Measurements from ENCODE around the gene EOMES. TPM values are rescaled to one million over a fixed set of nuclear protein-coding genes. Genes with fewer than 3 reads are reported as not detected.

The EOMES gene
- total RNA-seq, 4 donors from 2014 or later = 0.17 TPM; not detected in 3

DNA sequence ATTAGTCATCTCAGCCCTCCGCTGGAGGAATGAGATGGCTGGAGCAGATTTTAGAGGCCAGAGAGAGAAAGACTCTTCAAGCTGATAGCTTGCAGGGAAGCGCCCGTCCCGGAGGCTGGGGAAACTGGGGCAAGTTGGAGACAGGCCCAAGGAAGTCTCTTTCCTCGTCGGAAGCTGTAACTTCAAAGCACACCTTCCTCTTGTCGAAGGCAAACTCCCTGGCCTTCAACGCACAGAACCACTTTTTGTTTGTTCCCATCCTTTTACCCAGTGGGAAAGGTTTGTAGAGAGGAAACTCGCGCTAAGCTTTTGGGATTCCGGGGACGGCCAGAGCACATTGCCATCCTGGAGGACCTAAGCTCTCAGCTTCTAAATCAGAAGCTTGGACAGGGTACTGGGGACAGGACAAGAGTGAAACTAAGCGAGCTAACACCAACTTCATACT is 900 bp upstream of the EOMES start:
- no peak overlapping the region for H3K27ac ChIP-seq (replicated peaks in 1 of 4)
- DNase-seq (ENCODE audit: extremely low spot score) = no peak
- 6% methylated on average over 13 of the region's 13 CpGs for WGBS
- H3K4me1 ChIP-seq = peaks cover 31 to 46% (median 38%) of the 10 kb centered on the region in 4 donors
- intact Hi-C loops (cut with DNase I) = no loop called here
- no peaks in the 10 kb centered on the region for H3K36me3 ChIP-seq
- peaks cover 0 to 98% (median 74%) of the 10 kb centered on the region in 4 donors for H3K27me3 ChIP-seq
- H3K4me3 ChIP-seq = peak overlapping the region in 3 of 4 donors; percentile 16 to 34 (median 29)
- H3K9me3 ChIP-seq = no peaks in the 10 kb centered on the region
- TF ChIP-seq, protein P1, sequence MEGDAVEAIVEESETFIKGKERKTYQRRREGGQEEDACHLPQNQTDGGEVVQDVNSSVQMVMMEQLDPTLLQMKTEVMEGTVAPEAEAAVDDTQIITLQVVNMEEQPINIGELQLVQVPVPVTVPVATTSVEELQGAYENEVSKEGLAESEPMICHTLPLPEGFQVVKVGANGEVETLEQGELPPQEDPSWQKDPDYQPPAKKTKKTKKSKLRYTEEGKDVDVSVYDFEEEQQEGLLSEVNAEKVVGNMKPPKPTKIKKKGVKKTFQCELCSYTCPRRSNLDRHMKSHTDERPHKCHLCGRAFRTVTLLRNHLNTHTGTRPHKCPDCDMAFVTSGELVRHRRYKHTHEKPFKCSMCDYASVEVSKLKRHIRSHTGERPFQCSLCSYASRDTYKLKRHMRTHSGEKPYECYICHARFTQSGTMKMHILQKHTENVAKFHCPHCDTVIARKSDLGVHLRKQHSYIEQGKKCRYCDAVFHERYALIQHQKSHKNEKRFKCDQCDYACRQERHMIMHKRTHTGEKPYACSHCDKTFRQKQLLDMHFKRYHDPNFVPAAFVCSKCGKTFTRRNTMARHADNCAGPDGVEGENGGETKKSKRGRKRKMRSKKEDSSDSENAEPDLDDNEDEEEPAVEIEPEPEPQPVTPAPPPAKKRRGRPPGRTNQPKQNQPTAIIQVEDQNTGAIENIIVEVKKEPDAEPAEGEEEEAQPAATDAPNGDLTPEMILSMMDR (IDR thresholded peaks at IDR 0.05) = no peak
- no peak for TF ChIP-seq EP300 (IDR thresholded peaks at IDR 0.05)
- TF ChIP-seq POLR2A (IDR thresholded peaks at IDR 0.05; ENCODE audit: low read depth) = no peak
- no peak for TF ChIP-seq POLR2AphosphoS5 (IDR thresholded peaks at IDR 0.05)

DNA sequence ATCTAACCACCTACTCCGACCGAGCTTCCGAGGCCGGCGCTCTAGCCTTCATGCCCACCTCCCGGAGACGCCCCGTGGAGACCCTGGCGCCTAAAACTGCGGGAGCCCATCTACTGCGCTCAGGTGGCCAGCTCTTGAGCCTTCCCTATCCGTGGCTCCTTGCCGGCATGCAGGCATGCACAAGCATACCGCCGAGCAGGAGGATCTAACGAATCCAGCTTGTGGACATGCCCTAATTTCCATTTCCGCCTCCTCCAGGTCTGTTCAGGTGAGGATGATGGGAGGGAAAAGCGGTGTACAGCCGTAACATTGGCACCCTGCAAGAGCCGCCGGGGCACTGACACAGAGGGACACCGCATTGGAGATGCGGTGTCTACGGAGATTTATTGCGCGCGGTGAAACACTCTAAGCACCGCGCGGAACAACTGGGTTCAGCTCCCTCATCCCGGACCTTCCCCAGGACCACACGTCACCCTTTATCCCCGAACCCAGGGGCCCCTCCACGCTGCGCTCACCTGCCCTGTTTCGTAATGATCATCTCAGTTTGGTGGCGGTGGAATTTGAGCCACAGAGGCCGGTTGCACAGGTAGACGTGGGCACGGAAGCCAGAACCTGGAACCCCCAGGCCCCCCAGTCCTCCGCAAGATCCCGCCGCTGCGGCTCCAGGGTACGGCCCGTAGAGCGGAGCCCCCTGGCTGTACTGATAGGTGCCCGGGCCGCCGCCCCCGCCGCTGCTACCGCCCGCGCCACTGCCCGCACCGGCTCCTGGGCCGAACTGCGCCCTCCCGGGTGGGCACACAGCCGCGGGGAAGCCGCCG is 1.0 kb downstream of the EOMES start:
- no peaks in the 10 kb centered on the region for H3K9me3 ChIP-seq
- no peaks in the 10 kb centered on the region for H3K36me3 ChIP-seq
- peaks cover 31 to 42% (median 38%) of the 10 kb centered on the region in 4 donors for H3K4me1 ChIP-seq
- intact Hi-C loops (cut with DNase I) = no loop called here
- 2% methylated on average over 24 of the region's 64 CpGs for WGBS
- H3K27me3 ChIP-seq = peaks cover 0 to 96% (median 68%) of the 10 kb centered on the region in 4 donors
- H3K4me3 ChIP-seq = peak overlapping the region; percentile 44 to 54 (median 48)
- no peak for DNase-seq (ENCODE audit: extremely low spot score)
- no peak for TF ChIP-seq EP300 (IDR thresholded peaks at IDR 0.05)
- no peak for TF ChIP-seq POLR2AphosphoS5 (IDR thresholded peaks at IDR 0.05)
- TF ChIP-seq, protein P1 (IDR thresholded peaks at IDR 0.05) = no peak
- no peak for TF ChIP-seq POLR2A (IDR thresholded peaks at IDR 0.05; ENCODE audit: low read depth)
- H3K27ac ChIP-seq (replicated peaks in 1 of 4) = no peak overlapping the region

DNA sequence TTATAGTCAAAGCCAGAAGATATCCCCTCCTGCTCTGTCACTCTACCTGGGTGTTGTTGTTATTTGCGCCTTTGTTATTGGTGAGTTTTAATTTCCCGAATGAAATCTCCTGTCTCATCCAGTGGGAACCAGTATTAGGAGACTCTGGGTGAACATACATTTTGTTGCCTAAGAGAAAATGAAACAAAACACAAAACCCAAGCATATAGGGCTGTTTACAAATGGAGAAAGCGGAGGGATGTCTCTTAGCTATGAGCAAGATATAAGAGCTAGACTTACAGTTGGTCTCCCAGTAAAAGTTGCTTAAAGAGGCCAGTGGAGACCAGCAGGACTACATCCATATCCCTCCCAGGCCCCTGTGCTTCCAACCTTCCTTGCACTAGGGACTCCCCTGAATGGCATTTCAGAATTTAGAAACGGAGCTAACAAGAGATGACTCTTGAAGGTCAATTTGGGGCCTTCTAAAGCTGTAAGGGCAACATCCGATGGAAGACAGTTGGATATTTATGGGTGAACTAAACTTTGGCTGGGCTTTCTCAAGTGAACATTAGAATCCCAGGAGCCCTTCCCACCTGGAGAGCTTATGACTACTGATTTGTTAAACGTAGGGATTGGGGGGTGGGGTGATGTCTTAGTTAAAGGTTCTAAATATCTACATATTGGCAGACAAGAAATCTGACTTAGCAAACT is 2.7 kb downstream of the EOMES start:
- H3K4me3 ChIP-seq = no peak overlapping the region
- H3K27me3 ChIP-seq = peaks cover 0 to 95% (median 65%) of the 10 kb centered on the region in 4 donors
- H3K4me1 ChIP-seq = peaks cover 41 to 50% (median 47%) of the 10 kb centered on the region in 4 donors
- no peak overlapping the region for H3K27ac ChIP-seq (replicated peaks in 1 of 4)
- H3K36me3 ChIP-seq = no peaks in the 10 kb centered on the region
- DNase-seq (ENCODE audit: extremely low spot score) = no peak
- no peak for TF ChIP-seq POLR2AphosphoS5 (IDR thresholded peaks at IDR 0.05)
- TF ChIP-seq, protein P1 (IDR thresholded peaks at IDR 0.05) = no peak
- TF ChIP-seq POLR2A (IDR thresholded peaks at IDR 0.05; ENCODE audit: low read depth) = no peak
- no peak for TF ChIP-seq EP300 (IDR thresholded peaks at IDR 0.05)
- 55% methylated on average over 6 of the region's 6 CpGs for WGBS
- H3K9me3 ChIP-seq = no peaks in the 10 kb centered on the region
- intact Hi-C loops (cut with DNase I) = no loop called here

DNA sequence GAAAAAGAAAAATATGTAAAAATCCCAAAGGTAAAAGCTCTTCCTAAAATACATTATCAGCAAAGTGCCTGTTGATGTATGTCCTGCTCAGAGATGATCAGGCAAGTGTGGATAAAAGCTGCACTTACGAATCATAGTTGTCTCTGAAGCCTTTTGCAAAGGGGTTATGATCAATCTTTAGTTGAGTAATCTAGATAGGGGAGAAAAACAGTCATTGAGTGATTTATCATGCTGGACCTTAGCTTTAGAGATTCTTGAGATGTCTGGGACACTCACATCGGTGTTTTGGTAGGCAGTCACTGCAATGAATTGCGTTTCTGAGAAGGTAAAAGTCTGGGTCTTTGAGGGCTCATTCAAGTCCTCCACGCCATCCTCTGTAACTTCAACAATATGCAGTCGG is 3.7 kb downstream of the EOMES start:
- no peaks in the 10 kb centered on the region for H3K36me3 ChIP-seq
- intact Hi-C loops (cut with DNase I) = no loop called here
- peaks cover 4 to 95% (median 60%) of the 10 kb centered on the region in 4 donors for H3K27me3 ChIP-seq
- H3K4me1 ChIP-seq = peaks cover 44 to 50% (median 48%) of the 10 kb centered on the region in 4 donors
- TF ChIP-seq EP300 (IDR thresholded peaks at IDR 0.05) (no peak), POLR2A (IDR thresholded peaks at IDR 0.05; ENCODE audit: low read depth) (no peak), POLR2AphosphoS5 (IDR thresholded peaks at IDR 0.05) (no peak)
- TF ChIP-seq, protein P1 (IDR thresholded peaks at IDR 0.05) = no peak
- no peaks in the 10 kb centered on the region for H3K9me3 ChIP-seq
- H3K27ac ChIP-seq (replicated peaks in 1 of 4) = no peak overlapping the region
- no peak for DNase-seq (ENCODE audit: extremely low spot score)
- WGBS = 59% methylated on average over 5 of the region's 5 CpGs
- H3K4me3 ChIP-seq = no peak overlapping the region

All from esophagus muscularis mucosa (tissue), 4 donors.